ENCODE data around the gene C16orf82.

Gene C16orf82

DNA sequence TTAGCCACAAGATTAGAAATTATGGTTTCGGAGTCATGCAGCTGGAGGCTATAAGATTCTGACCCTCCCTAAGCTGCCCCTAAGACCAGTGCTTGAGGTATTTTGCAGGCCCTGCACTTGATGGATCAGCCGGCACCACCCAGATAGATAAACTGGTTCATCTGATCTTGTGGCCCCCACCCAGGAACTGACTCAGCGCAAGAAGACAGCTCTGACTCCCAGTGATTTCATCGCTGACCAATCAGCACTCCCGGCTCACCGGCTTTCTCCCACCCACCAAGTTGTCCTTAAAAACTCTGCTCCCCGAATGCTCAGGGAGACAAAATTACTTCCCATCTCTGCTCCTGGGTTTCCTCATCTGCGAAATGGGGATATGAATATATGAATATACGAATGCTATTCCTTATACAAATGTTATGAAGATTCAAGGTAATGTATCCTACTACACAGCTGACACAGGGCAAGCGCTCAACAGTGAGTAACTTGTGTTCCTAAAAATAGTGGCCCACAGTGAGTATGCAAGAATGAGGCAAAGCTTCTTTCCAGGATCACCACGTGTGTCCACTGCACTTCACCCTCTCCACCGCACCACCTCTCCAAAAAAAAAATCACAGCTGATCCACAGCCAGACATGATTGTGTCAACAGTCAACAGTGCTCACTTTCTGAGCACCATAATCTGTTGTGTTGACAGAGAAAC lies 33.3 kb upstream of the C16orf82 start:
- Histone ChIP-seq H3K27me3 (ENCODE audit: insufficient read depth, insufficient read length) (no peaks in the 10 kb centered on the region), H3K9ac (ENCODE audit: insufficient read length, low read depth) (no peak overlapping the region), H3K4me1 (ENCODE audit: insufficient read depth, insufficient read length) (no peaks in the 10 kb centered on the region), H3K9me3 (ENCODE audit: insufficient read depth, low read length) (no peaks in the 10 kb centered on the region), H3K36me3 (ENCODE audit: insufficient read depth, insufficient read length, low read length) (no peaks in the 10 kb centered on the region), H3K4me3 (ENCODE audit: insufficient read length, low read depth) (no peak overlapping the region)
- DNase-seq (ENCODE audit: low read depth, low spot score) = no peak
- TF ChIP-seq SUZ12 (IDR thresholded peaks at IDR 0.05; ENCODE audit: extremely low read depth, insufficient read depth, insufficient read length) = no peak
- no peak for TF ChIP-seq YY1 (IDR thresholded peaks at IDR 0.05; ENCODE audit: insufficient read depth, insufficient read length)
- TF ChIP-seq ZNF274 (IDR thresholded peaks at IDR 0.05; ENCODE audit: low read depth, low read length) = no peak

DNA sequence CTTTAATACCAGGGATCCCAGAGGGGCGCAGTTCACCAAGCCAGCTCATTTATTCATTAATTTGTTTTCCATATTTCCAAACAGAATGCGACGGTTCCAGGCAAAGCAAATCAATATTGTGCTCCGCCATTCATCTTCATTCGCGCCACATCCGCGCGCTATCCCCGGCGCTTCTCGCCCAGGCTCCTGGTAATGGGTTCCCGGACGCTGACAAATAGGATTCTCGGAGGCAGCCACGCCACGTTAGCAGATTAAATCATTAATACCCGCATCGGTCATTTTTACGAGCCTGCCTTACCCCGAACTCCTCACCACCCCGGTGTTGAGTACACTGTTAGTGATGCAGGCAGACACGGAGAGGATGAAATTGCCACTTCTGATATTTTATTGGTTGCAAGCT lies 26.0 kb upstream of the C16orf82 start:
- Histone ChIP-seq H3K27me3 (ENCODE audit: insufficient read depth, insufficient read length) (no peaks in the 10 kb centered on the region), H3K4me3 (ENCODE audit: insufficient read length, low read depth) (no peak overlapping the region), H3K9me3 (ENCODE audit: insufficient read depth, low read length) (peaks cover 9% of the 10 kb centered on the region; the same call in 1 of the 2 replicates), H3K9ac (ENCODE audit: insufficient read length, low read depth) (no peak overlapping the region), H3K4me1 (ENCODE audit: insufficient read depth, insufficient read length) (no peaks in the 10 kb centered on the region), H3K36me3 (ENCODE audit: insufficient read depth, insufficient read length, low read length) (no peaks in the 10 kb centered on the region)
- no peak for TF ChIP-seq SUZ12 (IDR thresholded peaks at IDR 0.05; ENCODE audit: extremely low read depth, insufficient read depth, insufficient read length)
- TF ChIP-seq ZNF274 (IDR thresholded peaks at IDR 0.05; ENCODE audit: low read depth, low read length) = no peak
- no peak for DNase-seq (ENCODE audit: low read depth, low spot score)

DNA sequence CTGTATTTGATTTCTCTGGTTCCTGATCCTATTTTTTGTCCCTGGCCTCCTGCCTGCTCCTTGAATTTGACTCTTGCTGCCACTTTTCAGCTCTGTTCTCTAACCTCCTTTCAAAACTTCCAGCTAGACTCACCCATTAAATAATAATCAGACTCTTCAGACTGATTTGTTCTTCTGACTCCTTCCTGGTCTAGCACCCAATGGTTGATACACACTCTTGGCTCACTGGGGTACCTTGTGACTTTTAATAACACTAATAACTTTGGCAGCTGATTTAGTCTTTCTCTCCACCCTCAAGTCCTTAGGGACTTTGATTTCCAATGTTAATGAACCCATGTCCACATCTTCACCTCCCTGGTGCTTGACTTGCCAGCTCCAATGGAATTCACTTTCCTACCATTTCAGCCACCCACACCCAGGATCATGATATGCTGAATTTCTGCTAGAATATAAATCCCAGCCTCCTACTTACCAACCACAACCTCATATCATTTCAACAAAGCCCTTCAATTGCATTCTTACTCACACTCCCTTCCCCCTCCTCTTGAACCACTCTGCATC lies 19.7 kb upstream of the C16orf82 start:
- Histone ChIP-seq H3K4me3 (ENCODE audit: insufficient read length, low read depth) (no peak overlapping the region), H3K9ac (ENCODE audit: insufficient read length, low read depth) (no peak overlapping the region), H3K4me1 (ENCODE audit: insufficient read depth, insufficient read length) (no peaks in the 10 kb centered on the region), H3K9me3 (ENCODE audit: insufficient read depth, low read length) (peaks cover 9% of the 10 kb centered on the region; the same call in 1 of the 2 replicates), H3K36me3 (ENCODE audit: insufficient read depth, insufficient read length, low read length) (no peaks in the 10 kb centered on the region), H3K27me3 (ENCODE audit: insufficient read depth, insufficient read length) (no peaks in the 10 kb centered on the region)
- DNase-seq (ENCODE audit: low read depth, low spot score) = no peak
- TF ChIP-seq SUZ12 (IDR thresholded peaks at IDR 0.05; ENCODE audit: extremely low read depth, insufficient read depth, insufficient read length) (no peak), ZNF274 (IDR thresholded peaks at IDR 0.05; ENCODE audit: low read depth, low read length) (no peak), YY1 (IDR thresholded peaks at IDR 0.05; ENCODE audit: insufficient read depth, insufficient read length) (no peak)

DNA sequence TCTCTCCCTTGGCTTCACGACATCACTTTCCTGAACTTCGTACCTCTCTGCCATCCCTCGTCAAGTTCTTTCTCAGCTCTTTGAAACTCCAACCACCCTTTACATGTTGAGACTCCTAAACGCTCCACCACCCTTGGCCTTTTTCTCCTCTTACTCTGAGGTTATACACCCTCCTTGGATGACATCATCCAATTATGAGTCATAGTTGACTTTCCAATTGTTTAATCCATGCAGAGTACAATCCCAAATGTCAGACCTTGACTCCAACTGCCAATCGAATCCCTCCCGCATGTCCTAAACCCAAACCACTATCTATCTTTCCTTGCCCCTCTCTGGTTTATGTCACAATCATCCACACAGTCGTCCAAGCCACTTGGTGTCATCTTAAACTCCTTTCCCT lies 18.4 kb upstream of the C16orf82 start:
- H3K4me1 ChIP-seq (ENCODE audit: insufficient read depth, insufficient read length) = no peaks in the 10 kb centered on the region
- peaks cover 9% of the 10 kb centered on the region; the same call in 1 of the 2 replicates for H3K9me3 ChIP-seq (ENCODE audit: insufficient read depth, low read length)
- no peak overlapping the region for H3K9ac ChIP-seq (ENCODE audit: insufficient read length, low read depth)
- no peaks in the 10 kb centered on the region for H3K27me3 ChIP-seq (ENCODE audit: insufficient read depth, insufficient read length)
- TF ChIP-seq SUZ12 (IDR thresholded peaks at IDR 0.05; ENCODE audit: extremely low read depth, insufficient read depth, insufficient read length) (no peak), YY1 (IDR thresholded peaks at IDR 0.05; ENCODE audit: insufficient read depth, insufficient read length) (no peak), ZNF274 (IDR thresholded peaks at IDR 0.05; ENCODE audit: low read depth, low read length) (no peak)
- no peaks in the 10 kb centered on the region for H3K36me3 ChIP-seq (ENCODE audit: insufficient read depth, insufficient read length, low read length)
- no peak for DNase-seq (ENCODE audit: low read depth, low spot score)
- no peak overlapping the region for H3K4me3 ChIP-seq (ENCODE audit: insufficient read length, low read depth)

DNA sequence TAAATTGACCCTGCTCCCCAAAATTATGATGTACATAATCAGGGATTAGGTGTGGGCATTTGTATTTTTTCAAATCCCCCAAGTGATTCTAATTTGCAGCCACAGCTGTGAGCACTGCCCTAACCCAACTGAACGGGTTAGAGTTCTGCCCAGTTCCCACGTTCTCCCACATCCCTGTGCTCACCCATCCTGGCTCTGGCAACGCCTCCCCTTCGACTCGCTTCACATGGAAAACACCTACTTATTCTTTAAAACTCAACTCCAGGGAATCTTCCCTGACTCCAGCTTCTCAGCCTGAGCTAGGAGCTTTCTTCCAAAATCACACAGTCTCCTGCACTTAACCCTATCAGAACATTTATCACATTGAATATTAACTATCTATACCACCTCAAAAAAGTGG lies 17.6 kb upstream of the C16orf82 start:
- TF ChIP-seq YY1 (IDR thresholded peaks at IDR 0.05; ENCODE audit: insufficient read depth, insufficient read length) (no peak), SUZ12 (IDR thresholded peaks at IDR 0.05; ENCODE audit: extremely low read depth, insufficient read depth, insufficient read length) (no peak), ZNF274 (IDR thresholded peaks at IDR 0.05; ENCODE audit: low read depth, low read length) (no peak)
- no peak overlapping the region for H3K9ac ChIP-seq (ENCODE audit: insufficient read length, low read depth)

DNA sequence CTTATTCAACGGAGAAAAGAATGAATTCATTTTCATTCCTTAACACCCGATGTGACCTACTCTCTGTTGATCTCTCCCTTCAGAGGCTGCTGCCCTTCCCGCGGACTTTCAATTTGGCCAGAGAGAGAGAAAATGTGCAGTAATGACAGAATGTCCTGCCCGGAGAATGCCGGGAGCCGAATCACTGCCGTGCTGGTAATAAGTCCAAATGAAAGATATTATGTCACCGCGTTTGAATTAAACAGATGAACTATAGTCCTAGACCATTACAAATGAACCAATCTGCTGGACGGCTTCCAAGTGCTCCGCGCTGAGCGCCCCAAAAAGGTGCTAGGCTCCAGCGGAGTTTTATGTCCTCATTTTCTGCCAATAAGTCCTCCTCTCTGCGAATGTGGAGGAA lies 14.7 kb upstream of the C16orf82 start:
- no peaks in the 10 kb centered on the region for H3K36me3 ChIP-seq (ENCODE audit: insufficient read depth, insufficient read length, low read length)

More for the DNA sequence above, 17.6 kb upstream of the C16orf82 start:
- no peak overlapping the region for H3K4me3 ChIP-seq (ENCODE audit: insufficient read length, low read depth)
- H3K4me1 ChIP-seq (ENCODE audit: insufficient read depth, insufficient read length) = no peaks in the 10 kb centered on the region
- DNase-seq (ENCODE audit: low read depth, low spot score) = no peak
- no peaks in the 10 kb centered on the region for H3K36me3 ChIP-seq (ENCODE audit: insufficient read depth, insufficient read length, low read length)
- peaks cover 8% of the 10 kb centered on the region; the same call in 1 of the 2 replicates for H3K9me3 ChIP-seq (ENCODE audit: insufficient read depth, low read length)
- no peaks in the 10 kb centered on the region for H3K27me3 ChIP-seq (ENCODE audit: insufficient read depth, insufficient read length)

DNA sequence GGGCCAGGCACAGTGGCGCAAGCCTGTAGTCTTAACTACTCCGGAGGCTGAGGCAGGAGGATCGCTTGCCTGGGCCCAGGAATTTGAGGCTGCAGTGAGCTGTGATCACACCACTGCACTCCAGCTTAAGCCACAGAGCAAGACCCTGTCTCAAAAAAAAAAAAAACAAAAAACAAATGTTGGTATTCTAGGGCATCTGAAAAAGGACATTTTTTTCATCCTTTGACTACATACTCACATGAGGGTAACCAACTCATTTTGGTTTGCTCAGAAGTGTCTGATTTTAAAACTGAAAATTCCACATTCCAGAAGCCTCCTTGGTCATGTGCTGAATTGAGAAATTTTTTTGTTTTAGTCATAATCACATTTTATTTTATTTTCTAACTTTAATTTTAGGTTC lies 12.7 kb upstream of the C16orf82 start:
- Histone ChIP-seq H3K27me3 (ENCODE audit: insufficient read depth, insufficient read length) (no peaks in the 10 kb centered on the region), H3K4me1 (ENCODE audit: insufficient read depth, insufficient read length) (no peaks in the 10 kb centered on the region), H3K4me3 (ENCODE audit: insufficient read length, low read depth) (no peak overlapping the region), H3K9me3 (ENCODE audit: insufficient read depth, low read length) (no peaks in the 10 kb centered on the region), H3K36me3 (ENCODE audit: insufficient read depth, insufficient read length, low read length) (no peaks in the 10 kb centered on the region), H3K9ac (ENCODE audit: insufficient read length, low read depth) (no peak overlapping the region)
- no peak for DNase-seq (ENCODE audit: low read depth, low spot score)
- TF ChIP-seq YY1 (IDR thresholded peaks at IDR 0.05; ENCODE audit: insufficient read depth, insufficient read length) (no peak), SUZ12 (IDR thresholded peaks at IDR 0.05; ENCODE audit: extremely low read depth, insufficient read depth, insufficient read length) (no peak), ZNF274 (IDR thresholded peaks at IDR 0.05; ENCODE audit: low read depth, low read length) (no peak)

More for the DNA sequence above, 14.7 kb upstream of the C16orf82 start:
- Histone ChIP-seq H3K4me3 (ENCODE audit: insufficient read length, low read depth) (no peak overlapping the region), H3K9ac (ENCODE audit: insufficient read length, low read depth) (no peak overlapping the region), H3K9me3 (ENCODE audit: insufficient read depth, low read length) (no peaks in the 10 kb centered on the region), H3K27me3 (ENCODE audit: insufficient read depth, insufficient read length) (no peaks in the 10 kb centered on the region), H3K4me1 (ENCODE audit: insufficient read depth, insufficient read length) (no peaks in the 10 kb centered on the region)
- no peak for DNase-seq (ENCODE audit: low read depth, low spot score)
- no peak for TF ChIP-seq ZNF274 (IDR thresholded peaks at IDR 0.05; ENCODE audit: low read depth, low read length)
- TF ChIP-seq SUZ12 (IDR thresholded peaks at IDR 0.05; ENCODE audit: extremely low read depth, insufficient read depth, insufficient read length) = no peak
- no peak for TF ChIP-seq YY1 (IDR thresholded peaks at IDR 0.05; ENCODE audit: insufficient read depth, insufficient read length)
